NCI-H226 (cell line): ENCODE data around the gene POP4.
"Not testable (repeated sequence)": the region's sequence is repeated elsewhere in the genome, so short reads cannot be mapped to it uniquely, and the experiment has no call there.

Experiments
- DNase-seq: peaks from one replicate; pipeline ENCODE4 v3.0.0-alpha.2; 2015

The POP4 gene

DNA sequence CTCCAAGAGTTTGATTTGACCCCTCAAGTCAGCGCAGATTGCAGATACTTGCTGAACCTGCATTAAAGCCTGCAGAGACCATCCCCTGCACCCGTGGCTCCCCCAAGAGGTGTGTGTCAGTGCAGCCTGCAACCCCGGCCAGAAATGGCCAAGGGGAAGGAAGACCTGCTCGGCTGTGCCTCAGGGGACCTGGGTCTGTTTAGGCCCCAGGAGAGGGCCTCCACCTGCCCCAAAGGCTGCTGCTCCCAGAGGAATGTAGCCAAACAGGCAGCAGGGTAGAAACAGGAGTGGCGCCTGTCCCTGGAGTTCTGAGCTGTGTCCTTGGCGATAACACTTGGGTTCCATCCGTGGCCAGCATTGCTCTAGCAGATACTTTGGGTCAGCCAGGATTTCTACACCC is 8.0 kb downstream of the POP4 start:
- no peak for DNase-seq

DNA sequence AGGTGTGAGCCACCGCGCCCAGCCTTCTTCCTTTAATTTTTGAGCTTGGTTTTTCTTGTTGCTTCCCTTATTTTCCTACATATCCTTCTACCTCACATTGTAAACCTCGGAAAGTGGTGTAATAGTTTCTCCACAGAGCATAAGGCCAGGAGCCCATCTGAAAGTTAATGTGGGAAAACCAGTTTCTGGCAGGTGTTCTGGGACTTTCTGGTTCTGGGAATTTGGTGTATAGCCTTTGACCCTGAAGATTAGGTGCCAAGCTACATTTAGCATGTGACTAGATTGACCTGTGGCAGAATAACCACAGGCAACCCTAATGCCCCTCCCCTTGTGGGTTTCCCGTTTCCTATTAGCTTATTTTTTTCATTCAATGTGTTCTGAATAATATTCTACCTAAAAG is 8.7 kb downstream of the POP4 start:
- DNase-seq = no peak

DNA sequence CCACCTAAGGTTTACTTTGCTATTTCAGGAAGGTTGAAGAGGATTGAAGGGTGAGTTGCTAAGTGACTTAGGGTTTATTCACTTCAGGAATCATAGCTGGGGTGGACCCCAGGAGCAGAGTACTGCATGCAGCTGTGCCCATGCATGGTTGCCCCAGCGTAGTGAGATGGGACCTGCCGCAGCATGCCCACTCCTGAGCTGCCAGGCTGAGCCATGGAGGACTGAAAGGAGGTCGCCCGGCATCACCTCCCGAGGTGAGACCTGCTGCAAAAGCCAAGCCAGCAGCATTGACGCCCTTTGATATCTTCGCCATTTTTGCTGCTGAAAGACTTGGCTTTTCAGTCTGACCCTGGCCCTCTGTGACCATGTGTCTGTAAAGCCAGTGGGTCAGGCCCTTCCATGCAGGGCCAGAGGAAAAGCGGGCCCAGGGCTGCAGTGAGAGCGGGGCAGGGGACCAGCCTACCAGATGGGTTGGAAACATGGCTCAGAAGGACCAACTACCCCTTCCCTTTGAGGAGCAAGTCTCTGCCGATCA is 9.9 kb downstream of the POP4 start:
- no peak for DNase-seq

DNA sequence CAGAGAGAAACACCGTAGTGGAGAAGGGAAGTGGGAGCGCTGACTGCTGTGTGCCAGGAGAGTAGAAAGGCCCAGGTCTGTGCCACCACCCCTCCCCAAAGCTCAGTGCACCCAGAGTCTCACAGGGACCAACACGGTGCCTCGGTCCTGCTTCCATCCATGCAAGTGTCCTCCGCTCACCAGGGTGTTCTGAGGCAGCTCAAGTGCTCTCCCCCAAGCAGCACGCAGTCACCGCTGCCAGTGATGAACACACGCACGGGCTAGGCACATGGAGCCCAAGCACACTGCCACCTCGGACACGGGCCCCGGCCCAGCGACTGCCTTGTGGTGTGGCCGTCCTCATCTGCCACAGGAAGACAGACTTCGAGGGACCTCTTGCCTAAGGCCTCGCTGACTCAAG is 10.5 kb downstream of the POP4 start:
- DNase-seq = no peak

DNA sequence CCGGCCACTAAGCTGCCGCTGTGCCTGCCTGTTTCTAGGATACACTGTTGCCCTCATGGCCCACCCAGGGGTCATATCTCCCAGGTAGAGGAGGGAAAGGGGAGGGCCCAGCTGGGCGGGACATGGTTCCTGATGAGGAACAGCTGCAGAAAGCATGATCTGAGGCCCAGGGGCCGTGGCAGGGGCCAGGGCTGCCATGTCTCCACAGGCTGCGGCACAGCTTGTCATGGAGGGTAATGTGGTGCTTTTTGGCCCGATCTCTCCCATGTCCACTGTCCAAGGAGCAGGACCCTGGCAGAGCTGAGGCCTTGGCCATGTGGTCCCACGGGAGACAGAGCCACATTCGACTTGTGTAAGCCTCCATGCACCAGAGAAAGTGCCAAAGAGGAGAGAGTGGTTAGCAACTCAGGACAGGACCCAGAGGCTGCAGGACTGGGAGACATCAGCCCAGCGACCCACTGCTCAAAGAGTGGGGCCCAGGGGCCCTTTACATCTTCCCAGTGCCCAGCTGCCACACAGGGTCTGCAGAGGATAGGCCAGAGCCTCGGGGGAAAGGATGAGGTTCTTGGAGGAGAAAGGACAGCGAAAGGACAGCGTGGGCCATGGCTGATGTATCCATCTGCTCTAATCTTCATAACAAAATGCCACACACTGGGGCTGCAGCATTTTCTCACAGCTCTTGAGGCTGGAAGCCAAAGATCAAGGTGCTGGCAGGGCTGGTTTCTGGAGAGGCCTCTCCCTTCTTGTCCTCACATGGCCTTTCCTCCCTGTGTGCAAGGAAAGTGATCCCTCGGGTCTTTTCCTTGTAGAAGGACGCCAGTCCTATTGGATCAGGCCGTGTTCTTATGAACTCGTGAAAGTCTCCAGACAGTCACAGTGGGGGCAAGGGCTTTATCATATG is 11.5 kb downstream of the POP4 start:
- no peak for DNase-seq

DNA sequence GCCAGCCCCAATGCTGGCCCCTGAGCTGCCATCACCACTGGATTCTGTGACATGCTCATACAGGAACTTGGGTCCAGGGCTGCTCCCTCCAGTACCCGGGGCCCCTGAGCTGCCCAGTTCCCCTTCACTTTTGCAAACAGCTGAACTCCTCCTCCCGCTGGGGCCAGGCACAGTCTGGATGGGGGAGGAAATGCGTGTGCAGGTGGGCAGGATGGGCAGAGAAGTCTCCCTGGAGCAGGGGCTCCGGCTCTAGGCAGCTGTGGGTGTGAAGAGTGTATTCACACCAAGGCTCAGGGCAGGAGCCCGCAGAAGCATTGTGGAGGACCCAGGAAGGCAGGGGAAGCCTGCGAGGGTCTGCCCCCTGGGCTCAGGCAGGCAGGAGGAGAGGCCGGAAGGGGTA is 12.4 kb downstream of the POP4 start:
- DNase-seq = no peak

DNA sequence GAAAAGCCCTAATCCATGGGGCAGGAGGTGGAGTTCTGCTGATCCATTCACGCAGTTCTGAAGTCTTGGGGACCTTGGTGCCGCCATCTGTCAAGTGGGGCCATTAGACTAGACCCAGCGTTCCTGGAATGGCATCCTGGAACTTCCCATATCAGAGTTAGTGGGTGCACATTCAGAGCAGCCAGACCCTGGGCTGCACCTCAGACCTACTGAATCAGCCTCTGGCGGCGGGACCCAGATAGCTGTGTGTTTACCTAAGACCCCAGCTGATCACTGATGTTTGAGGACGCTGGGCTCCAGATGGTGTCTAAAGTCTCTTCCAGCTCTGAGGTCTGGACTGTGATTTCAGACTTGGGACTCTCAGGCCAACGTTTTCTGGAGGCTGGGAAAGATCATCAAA is 12.8 kb downstream of the POP4 start:
- DNase-seq = no peak

DNA sequence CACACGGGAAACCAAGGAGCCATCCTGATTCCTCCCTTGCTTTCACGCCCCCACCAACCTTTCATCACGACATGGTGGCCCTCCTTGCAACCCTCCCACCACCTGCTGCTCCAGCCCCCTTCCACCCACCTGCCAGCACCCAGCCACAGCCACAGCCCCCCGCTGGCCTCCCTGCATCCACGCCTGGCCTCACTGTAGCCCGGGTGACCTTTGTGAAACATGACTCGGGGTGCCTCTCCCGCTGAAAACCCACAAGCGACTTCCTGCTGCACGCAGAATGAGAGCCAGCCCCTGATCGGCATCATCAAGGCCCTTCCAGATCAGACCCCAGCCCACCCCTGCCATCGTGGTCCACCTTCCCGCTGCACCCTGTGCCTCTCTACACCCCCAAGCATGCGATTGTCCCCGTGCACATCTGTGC is 14.9 kb downstream of the POP4 start:
- DNase-seq = no peak

DNA sequence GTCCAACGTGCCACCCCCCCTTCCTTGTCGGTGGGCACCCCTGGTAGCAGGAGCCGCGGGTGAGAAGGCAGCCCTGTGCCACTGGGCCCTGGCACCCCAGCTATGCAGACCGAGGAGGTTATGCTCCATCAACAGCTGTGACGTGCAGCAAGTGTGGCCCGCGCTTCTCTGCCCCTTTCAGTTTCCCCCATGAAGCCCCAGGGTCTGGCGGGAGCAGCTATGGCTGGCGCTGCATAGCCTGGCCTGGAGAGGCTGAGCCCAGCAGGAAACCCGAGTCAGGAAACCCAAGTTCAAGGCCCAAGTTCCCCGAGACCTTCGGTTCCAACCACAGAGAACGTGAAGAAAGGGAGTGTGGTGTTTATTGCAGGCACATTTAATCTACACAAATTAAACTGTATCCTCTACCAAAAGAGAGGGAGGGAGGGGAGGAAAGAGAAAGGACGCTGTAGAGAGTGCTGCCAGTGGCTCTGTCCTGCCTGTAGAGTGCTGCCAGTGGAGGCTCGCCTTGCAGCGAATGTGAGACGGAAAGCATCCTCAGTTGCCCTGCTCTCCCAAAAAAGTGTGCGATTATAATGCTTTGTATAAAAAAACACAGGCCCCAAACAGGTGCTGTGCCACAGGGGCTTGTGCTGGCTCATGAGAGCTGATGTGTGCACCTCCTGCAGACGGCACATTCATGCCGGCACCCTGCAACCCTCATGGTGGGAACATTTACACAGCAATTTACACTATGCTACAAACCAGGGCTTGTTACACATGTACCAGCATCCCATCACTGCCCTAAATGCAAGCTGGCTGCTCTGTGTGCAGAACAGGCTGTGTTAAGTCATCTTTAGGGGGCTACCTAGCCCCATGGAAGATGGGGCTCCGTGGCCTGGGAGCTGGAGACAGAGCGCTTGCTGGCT is 16.3 kb downstream of the POP4 start:
- DNase-seq = no peak

DNA sequence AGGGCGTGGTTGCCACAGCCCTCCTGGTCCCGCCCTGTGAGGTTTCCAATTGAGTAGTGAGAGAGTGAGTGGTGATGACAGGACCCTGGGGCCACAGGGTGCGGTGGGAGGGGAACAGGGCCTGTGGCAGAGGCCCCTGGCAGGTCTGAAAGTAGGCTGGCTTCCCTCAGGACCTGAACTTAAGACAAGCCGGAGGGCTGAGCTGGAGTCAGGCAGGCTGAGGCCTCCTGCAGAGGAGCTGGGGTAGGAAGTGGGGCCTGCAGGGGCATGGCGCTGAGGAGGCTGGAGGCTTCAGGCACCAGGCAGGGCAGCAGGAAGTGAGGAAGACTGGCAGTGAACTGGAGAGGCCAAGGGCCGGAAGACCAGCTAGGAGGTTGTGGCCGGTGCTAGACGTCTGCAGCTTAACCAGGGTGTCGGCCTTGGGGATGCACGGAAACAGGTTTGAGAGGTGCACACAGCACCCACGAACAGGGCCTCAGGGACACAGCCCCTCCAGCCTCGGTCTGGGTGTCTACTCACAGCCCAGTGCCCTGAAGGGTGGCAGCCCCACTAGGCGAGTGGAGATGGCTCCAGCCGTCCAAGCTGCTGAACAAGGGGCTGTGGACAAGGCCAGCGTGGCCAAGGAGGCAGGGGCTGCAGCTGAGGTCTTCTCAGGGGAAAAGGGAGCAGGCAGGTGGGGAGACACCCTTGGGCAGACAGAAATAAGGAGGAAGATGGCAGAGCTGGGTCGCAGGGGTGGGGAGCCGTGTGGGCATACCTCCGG is 17.8 kb downstream of the POP4 start:
- no peak for DNase-seq

DNA sequence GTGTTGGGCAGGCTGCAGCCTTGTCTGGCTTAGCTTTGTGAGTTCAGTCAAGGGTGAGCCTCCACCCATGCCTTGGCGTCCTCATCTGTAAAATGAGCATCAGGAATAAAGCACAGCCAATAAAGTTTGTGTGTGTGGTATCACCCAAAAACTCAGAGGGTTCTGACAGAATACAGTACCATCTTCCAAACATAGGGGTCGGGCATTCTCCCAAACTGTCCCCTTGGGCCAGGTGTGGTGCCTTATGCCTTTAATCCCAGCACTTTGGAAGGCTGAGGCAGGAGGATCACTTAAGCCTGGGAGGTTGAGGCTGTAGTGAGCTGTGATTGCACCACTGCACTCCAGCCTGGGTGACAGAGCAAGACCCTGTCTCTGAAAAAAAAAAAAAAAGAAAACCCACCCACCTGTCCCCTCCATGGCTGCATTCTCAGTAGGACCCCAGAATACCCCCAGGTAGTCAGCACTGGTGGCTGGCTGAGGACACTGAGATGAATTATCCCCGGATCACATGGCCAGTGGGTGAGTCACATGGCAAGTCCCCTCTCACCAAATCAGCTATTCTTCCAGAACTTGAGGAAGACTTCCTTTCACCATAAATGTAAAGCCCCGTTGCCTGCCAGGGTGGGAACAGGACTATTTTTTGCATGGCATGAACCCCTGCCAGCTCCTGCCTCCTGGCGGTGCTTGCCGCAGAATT is 18.6 kb downstream of the POP4 start:
- no peak for DNase-seq

DNA sequence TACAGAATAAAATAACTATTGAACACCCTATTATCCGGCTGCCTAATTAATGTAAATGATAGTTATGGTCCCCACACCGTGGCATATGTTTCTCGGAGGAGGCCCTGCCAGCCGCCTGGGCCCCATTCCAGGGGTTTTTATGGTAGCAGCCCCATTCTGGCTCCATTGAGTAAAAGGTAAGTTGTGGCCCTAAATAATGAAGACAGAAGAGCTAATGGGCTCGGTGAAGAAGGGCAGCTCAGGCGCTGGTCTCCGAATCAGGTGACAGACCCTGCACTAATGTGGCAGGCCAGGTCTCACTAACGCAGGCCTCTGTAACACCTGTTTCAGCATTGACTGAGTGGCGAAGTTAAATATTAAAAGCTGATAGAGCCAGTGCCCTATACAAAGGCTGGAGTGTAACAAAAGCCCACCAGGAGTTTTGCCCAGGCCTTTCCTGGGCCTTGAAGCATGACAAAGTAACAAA is 19.1 kb downstream of the POP4 start:
- no peak for DNase-seq

DNA sequence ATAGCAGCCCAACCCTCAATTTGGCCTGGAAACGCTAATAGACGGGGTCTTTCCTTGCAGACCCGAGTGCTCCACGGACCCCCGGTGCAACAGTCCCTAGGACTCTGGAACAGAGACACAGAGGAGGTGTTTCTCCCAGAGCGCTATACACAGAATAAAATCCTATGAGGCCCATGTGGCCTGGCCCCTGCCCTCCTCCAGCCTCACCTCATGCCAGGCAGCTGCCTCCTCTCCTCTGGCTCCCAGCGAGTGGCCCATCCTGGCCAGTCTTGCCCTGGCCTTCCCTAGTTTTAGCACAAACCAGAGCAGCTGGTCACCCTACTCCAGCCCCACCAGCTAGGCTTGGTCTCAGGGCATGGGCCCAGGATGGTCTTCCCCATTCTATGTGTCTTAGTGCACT is 20.3 kb downstream of the POP4 start:
- DNase-seq = no peak

DNA sequence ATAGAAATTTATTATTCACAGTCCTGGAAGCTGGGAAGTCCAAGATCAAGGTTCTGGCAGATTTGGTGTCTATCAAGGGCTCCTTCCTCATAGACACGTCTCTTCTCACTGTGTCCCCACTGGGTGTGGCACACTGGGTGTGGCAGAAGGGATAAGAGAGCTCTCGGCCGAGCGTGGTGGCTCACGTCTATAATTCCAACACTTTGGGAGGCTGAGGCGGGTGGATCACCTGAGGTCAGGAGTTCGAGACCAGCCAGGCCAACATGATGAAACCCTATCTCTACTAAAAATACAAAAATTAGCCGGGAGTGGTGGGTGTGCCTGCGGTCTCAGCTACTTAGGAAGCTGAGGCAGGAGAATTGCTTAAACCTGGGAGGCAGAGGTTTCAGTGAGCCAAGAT is 20.7 kb downstream of the POP4 start:
- not testable (repeated sequence) for DNase-seq

DNA sequence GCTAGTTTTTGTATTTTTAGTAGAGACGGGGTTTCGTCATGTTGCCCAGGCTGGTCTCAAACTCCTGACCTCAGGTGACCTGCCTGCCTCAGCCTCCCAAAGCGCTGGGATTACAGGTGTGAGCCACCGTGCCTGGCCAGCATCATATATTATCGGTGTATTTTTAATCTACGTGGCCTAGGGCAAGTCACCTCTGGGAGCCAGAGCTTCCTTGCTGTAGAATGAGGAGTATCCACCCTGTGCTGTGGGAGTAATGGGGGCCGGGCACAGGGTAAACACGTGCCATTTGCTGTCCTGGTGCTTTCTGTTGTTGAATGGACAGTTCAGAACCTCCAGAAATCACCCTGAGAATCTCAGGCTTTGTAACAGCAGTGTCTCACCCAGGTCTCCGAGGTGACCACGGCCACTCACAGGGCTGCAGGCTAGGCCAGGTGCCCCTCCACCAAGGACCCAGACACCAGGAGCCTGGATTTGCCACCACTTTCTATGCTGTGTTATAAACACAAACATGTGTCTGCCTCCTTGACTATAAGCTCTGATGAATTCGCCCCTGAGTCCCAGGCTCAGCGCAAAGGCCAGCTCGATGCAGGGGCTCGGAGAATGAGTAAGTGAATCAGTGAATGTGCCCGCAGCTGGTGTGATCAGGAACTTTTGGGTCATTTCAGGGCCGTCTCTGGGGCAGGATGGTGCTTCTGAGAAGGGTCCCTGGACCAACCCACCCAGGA is 22.7 kb downstream of the POP4 start:
- DNase-seq = no peak

DNA sequence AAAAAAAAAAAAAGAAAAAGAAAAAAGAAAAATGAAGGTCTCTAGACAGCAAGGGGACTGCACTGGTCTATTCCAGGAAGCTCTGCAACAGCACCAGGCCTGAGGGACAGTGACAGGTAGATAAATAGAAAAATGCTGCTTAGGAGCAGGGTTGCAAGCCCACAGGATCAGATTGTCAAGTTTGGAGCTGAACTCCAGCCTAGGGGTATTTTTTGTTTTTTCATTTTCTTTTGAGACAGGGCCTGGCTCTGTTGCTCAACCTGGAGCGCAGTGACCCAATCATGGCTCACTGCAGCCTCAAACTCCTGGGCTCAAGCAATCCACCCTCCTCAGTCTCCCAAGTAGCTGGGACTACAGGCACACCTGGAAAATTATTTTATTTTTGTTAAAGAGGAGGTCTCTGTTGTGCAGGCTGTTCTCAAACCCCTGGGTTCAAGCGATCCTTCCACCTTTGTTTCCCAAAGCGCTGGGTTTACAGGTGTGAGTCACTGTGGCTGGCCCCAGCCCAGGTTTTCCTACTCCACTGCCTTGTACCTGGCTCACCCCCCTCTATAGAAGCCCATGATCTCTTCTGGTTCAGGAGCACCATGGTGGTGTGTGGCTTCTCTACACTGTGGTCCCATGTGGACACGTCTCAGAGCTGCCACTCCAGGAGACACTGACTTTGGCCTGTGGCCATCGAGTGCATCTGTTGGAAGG is 23.9 kb downstream of the POP4 start:
- DNase-seq = no peak

DNA sequence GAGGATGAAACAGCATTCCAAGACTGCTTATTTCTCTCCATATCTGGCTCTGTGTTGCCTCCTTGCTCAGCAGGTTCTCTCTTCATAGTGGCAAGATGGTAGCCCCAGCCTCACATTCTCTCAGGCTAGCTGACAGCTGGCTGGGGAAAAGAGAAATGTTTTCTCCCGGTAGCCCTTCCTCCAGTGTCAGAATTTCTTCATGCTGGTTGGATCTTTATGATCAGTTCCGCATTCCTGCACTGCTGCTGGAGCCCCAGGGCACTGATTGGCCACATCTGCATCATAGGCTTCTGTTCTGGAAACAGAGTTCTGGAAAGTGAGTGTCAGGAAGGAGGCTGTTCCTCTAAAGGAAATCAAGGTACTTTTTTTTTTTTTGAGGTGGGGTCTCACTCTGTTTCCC is 24.6 kb downstream of the POP4 start:
- no peak for DNase-seq

DNA sequence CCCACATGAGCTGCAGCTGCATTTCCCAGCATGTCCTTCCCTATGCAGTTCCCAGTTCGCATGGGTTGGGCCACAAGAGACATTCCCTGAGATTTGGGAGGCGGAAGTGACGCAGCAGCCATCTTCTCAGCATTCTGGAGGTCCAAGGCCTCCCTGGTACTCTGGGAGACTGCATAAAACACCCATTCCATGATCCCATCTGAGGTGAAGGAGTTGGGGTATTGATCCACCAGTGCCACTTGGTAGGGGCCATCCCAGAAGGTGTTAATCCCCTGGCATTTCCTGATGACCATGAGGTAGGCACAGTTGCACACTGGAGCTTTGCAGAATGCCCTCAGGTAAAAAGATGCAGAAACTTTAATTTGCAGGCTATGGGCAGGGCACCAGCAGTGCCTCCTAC is 25.4 kb downstream of the POP4 start:
- DNase-seq = no peak

DNA sequence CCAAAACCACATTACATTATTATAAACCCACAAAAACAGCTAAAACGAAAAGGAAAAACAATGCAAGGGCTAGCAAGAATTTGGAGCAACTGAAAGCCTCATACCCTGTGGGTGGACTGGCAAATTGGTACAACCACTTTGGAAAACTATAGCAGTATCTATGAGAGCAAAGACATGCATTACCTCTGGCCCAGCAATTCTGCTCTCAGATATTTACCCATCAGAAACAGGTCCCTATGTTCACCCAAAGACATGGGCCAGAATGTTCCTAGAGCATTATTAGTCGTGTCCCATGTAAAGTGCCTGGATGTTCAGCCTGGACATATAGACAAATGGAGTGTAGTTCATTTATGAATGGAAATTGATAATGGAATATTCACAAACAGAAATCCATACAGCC is 27.9 kb downstream of the POP4 start:
- DNase-seq = no peak

DNA sequence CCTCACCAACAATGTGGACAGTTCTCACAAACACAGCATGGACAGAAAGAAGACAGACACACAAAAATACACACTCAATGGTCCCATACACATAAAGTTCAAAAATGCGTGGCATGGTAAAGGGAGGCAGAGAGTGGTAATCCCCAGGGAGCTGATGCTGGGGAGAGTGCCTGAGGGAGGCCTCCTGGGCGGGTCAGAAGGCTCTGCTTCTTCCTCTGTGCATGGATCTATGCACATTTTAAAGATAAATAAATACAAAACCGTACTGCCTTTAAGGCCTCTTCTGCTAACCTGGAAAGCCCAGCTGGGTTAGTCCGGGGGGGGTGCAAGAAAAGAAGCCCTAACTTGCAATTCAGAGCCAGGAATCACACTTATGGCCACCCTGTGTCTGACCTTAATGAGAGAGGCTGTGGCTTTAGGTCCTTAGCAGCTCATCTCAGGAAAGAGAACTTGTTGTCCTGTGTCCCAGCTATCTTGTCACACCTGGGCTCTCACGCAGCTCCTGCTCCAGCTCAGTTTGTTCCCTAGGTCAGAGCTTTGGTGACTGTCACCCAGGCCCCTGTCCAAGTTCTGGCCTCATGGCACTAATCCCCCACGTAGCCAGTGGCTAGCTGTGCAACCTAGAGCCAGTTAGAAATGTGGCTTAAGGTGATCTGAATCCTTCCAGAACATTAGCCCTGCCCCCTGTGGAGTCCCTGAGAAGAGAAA is 28.5 kb downstream of the POP4 start:
- DNase-seq = no peak
